PC-3 (cell line): ENCODE results near the gene STARD10.

Source experiments
- EZH2 ChIP-seq: fragments of 300-600 bp; sonication (generic); IDR thresholded peaks from one replicate; pipeline ENCODE4 v1.6.1; 2017; ENCODE audit warnings: antibody characterized with exemption, mild to moderate bottlenecking, low read length; ENCODE audit not compliant: unreplicated experiment
- TF ChIP-seq, protein P1 (sequence below): fragments of 300-600 bp; sonication (generic); conservative IDR thresholded peaks from 2 replicates; pipeline ENCODE4 v1.5.1; 2017; ENCODE audit warnings: antibody characterized with exemption, low read depth, mild to moderate bottlenecking, low read length

DNA sequence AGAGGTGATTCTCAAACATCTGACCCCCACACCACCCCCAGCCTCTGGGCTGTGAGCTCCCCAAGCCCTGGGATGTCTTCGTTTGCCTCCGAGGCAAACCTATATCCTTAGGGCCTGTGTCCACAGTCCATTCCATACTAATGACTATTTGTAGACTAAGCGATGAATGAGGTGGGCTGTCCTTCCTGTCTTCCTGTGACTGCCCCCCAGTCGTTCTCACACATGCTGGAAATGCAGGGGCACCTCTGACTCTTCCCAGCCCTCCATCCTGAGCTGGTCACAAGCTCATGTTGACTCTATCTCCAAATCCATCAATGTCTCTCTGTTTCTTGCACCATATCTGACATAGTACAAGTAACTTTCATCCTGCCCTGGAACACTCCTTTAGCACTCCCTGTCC, 25.1 kb upstream of the STARD10 start:
- TF ChIP-seq, protein P1, sequence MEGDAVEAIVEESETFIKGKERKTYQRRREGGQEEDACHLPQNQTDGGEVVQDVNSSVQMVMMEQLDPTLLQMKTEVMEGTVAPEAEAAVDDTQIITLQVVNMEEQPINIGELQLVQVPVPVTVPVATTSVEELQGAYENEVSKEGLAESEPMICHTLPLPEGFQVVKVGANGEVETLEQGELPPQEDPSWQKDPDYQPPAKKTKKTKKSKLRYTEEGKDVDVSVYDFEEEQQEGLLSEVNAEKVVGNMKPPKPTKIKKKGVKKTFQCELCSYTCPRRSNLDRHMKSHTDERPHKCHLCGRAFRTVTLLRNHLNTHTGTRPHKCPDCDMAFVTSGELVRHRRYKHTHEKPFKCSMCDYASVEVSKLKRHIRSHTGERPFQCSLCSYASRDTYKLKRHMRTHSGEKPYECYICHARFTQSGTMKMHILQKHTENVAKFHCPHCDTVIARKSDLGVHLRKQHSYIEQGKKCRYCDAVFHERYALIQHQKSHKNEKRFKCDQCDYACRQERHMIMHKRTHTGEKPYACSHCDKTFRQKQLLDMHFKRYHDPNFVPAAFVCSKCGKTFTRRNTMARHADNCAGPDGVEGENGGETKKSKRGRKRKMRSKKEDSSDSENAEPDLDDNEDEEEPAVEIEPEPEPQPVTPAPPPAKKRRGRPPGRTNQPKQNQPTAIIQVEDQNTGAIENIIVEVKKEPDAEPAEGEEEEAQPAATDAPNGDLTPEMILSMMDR: no peak
- no peak for TF ChIP-seq EZH2
